ENCODE results near the gene CNTRL.
A peak's percentile ranks its signal among the peaks of the same experiment; 100 is the strongest.
"Not testable (repeated sequence)": the region's sequence is repeated elsewhere in the genome, so short reads cannot be mapped to it uniquely, and the experiment has no call there.

Gene CNTRL, protein sequence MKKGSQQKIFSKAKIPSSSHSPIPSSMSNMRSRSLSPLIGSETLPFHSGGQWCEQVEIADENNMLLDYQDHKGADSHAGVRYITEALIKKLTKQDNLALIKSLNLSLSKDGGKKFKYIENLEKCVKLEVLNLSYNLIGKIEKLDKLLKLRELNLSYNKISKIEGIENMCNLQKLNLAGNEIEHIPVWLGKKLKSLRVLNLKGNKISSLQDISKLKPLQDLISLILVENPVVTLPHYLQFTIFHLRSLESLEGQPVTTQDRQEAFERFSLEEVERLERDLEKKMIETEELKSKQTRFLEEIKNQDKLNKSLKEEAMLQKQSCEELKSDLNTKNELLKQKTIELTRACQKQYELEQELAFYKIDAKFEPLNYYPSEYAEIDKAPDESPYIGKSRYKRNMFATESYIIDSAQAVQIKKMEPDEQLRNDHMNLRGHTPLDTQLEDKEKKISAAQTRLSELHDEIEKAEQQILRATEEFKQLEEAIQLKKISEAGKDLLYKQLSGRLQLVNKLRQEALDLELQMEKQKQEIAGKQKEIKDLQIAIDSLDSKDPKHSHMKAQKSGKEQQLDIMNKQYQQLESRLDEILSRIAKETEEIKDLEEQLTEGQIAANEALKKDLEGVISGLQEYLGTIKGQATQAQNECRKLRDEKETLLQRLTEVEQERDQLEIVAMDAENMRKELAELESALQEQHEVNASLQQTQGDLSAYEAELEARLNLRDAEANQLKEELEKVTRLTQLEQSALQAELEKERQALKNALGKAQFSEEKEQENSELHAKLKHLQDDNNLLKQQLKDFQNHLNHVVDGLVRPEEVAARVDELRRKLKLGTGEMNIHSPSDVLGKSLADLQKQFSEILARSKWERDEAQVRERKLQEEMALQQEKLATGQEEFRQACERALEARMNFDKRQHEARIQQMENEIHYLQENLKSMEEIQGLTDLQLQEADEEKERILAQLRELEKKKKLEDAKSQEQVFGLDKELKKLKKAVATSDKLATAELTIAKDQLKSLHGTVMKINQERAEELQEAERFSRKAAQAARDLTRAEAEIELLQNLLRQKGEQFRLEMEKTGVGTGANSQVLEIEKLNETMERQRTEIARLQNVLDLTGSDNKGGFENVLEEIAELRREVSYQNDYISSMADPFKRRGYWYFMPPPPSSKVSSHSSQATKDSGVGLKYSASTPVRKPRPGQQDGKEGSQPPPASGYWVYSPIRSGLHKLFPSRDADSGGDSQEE (N-terminal part only)

DNA sequence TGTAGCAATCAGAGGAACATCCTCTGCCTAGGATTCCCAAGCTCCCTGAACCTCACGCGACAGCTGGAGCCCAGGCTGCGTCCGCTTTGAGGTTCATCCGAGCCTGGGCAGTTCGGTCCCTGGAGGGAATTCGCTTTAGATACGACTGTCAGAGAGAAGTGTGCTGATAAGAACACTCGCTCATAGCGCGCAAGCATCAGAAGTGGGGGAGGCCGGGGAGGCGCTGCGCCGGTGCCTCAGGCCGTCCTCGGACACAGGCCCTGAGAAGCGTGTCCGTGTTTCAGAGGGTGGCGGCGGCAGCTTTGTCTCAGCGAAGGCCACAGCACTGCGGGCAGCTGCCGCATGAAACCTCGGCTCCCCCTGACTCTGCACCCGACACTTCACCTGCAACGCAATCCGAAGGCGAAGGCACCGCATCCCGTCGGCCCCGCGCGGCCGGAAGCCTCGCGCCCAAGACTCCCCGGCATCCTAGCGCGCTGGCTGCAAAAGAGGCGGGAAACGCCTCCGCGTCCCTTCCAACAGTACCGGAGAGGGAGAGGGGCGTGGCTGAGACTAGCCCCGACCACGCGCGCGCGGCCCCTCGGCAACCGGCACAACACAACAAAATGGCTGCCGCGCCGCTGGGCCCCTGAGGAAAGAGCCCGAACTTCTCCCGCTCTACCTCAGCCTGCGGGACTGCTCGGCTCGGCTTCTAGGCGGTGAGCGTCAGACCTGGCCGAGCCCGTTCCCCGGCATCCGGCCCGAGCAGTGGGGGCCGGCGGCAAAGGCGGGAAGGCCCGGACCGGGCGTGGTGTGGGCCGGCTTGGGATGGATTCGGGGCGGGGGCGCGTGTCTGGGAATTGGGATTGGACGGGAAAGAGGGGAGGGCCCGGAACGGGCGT lies at the start of gene CNTRL:
Gene CNTRL (plus strand): TSS at position 586 of the 881 bp plus-strand sequence. CDS start 13,372 bp downstream, outside the sequence.
- DNase-seq: peak; percentile 89

DNA sequence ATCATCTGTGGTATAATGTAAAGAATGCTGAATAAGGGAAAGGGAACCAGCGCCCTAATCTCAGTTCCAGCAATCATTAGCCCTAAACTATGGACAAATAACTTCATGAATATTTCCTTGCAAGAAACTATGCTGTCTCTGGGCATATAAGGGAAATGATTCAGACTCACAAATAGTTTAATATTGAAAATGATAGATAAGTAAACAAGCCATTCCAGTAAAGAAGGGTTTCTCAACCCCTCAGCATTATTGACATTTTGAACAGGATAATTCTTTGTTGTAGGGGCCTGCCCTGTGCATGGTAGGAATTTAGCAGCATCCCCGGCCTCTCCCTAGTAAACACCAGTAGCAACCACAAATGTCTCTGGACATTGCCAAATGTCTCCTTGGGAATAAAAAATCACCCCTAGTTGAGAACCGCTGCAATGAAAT lies 48.5 kb upstream of the CNTRL start:
- peak; percentile 12 for DNase-seq

DNA sequence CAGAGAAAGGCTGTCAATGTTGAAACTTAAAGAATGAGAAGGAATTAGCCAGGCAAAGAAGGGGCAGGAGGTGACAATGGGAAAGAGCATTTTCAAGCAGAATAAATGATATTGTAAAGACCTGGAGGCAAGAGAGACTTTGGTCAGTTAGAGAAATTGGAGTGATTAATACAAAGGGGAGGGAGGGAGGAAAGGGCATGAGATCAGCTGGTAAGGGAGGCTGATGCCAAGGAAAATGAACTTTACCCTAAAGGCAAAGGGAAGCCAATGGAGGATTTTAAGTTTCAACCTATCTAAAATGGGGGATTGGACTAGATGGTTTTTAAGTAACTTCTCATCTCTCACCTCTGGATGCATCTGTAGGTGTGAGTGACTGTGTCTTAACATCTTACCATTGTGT lies 48.0 kb upstream of the CNTRL start:
- no peak for DNase-seq

DNA sequence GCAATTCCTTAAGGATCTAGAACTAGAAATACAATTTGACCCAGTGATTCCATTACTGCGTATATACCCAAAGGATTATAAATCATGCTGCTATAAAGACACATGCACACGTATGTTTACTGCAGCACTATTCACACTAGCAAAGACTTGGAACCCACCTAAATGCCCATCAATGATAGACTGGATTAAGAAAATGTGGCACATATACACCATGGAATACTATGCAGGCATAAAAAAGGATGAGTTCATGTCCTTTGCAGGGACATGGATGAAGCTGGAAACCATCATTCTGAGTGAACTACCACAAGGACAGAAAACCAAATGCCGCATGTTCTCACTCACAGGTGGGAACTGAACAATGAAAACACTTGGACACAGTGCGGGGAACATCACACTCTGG lies 46.5 kb upstream of the CNTRL start:
- not testable (repeated sequence) for DNase-seq

DNA sequence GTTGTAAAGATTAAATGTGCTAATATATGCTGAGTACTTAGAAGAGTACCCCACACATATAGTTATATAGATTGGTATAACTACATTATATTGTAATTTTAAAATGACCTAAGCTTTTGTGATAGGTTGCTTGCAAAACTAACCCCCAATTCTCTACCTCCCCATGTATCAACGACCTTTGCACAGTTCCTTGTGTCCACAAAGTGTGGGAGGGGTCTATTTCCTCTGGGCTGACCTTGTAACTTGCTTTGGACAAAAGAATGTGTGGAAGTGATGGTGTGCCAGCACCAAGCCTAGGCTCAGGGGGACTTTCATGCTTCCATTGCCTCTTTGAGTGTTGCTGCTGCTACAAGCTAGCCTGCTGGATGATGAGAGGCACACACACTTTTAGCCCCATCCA lies 45.3 kb upstream of the CNTRL start:
- DNase-seq: no peak

DNA sequence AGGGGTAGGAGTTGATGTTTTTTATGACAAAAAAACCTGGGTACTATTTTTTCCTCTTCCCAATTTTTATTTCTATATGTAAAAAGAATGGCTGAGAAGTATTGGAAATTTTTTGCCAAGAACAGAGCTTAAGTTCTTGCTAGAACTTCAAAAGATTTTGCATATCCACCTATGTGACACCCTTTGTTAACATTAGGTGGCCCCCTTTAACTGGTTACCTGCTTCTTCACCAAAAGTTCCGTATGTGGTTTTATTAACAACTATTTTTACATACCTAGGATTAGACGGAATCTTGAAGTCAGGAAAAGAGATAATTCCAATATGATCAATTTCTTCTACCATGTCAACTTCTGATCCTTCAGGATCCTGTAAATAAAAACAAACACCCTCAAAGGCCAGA lies 40.2 kb upstream of the CNTRL start:
- DNase-seq: no peak

DNA sequence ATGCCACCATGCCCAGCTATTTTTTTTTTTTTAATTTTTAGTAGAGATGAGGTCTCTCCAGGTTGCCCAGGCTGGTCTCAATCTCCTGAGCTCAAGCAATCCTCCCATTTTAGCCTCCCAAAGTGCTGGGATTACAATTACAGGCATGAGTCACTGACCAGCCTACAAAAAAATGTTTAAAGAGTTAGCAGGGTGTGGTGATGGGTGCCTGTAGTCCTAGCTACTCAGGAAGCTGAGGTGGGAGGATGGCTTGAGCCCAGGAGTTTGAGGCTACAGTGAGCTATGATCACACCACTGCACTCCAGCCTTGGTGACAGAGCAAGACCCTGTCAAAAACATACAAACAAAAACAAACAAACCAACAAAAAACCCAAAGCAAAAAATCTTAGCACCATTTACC lies 39.0 kb upstream of the CNTRL start:
- DNase-seq: not testable (repeated sequence)

DNA sequence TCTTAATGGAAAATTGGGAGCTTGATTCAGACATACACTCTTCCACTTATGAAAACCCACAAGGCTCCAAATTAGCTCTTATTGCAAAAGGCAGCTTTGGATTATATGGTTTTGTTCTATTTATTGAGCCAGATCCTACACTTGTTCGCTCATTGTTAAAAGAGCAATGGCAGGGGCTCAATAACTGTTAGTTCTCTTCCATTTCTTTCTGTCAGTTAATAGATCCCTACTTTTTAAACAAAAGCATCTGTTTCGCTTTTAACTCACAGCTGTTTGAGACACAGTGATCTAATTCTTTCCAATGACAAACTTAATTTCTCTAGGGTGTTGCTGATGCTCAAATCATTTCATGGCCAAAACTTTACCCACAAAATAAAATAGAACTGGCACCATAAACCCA lies 36.4 kb upstream of the CNTRL start:
- no peak for DNase-seq

DNA sequence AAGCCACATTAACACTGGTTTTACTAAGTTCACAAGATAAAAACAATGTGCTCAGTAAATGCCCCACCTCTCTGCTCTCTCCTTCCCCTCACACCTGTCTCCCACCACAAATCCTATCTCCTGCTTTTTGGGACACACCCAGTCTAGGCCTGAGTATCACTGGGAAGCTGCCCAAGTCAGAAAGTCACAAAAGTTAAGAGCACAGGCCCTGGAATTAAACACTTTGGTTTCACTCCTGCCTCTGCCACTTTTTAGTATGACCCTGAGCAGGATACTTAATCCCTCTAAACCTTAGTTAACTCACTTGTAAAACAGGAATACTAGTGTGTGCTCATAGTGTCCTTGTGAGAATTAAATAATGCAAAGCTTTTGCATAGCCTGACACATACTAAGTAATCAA lies 36.0 kb upstream of the CNTRL start:
- DNase-seq: no peak

DNA sequence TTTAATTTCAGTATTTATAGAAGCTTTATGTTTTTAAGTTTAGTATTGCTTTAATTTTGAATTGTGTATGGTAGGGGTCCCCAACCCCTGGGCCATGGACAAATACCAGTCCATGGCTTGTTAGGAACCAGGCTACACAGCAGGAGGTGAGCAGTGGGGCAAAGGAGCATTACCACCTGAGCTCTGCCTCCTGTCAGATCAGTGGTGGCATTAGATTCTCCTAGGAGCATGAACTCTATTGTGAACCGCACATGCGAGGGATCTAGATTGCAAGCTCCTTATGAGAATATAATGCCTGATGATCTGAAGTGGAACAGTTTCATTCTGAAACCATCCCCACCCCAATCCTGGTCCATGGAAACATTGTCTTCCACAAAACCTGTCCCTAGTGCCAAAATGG lies 26.6 kb upstream of the CNTRL start:
- DNase-seq: no peak

DNA sequence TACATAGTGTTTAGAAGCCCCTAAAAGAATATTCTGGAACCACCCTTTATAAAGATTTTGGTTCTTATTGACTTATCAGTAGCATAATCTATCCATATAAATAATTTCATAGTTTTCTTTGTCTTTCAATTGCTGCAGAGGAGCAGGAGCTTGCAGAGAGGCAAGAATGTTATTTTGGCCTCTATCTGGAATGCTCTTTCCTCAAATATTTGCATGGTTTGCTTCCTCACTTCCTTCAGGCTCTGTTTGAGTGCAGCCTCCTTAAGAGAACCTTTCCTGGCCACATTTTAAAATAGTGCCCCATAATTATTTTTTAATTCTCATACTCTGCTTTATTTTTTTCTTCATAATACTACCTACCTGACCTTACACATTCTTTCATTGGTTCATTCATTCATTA lies 26.1 kb upstream of the CNTRL start:
- peak; percentile 12 for DNase-seq

DNA sequence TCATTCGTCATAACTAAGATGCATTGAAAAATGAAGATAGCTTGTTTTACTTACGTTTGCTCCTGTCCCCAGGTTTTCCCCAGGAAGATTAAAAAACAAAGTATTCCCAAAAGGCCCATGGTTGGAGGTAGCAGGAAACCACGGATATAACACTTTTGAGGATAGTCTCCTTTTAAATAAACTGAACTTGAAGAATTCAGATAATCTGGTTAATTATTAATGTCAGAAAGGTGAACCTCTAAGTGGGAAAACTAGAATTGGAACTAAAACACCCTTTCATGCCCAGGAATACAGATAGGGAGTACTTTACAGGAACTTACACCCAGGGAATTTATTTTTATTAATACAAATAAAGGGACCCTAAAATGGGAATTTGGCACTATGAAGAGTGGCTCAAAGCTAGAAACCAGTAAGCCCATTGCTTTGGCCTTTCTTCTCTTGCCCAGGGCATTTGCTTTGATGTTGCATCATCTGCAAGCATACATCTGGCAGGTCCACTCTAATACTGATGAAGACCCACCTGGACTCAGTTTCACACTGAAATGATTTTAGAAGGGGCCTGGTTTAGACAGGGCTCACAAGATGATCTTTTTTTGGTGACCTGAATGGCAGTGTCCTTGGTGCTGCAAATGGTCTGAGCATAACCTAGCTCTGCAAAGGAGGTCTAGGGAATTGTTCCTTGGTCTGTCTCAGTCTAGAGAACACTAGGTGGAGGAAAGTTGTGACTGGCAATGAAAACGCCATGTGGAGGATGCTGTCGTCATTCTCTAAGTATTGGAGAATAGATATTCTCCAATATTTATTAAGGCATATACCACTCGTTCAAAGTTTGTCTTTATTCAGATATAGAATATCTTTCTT lies 24.4 kb upstream of the CNTRL start, which contains the start of gene C5:
Gene C5 (minus strand): TSS at position 148 of the 861 bp plus-strand sequence. CDS start 29 bp downstream, at position 119.
- DNase-seq: no peak

DNA sequence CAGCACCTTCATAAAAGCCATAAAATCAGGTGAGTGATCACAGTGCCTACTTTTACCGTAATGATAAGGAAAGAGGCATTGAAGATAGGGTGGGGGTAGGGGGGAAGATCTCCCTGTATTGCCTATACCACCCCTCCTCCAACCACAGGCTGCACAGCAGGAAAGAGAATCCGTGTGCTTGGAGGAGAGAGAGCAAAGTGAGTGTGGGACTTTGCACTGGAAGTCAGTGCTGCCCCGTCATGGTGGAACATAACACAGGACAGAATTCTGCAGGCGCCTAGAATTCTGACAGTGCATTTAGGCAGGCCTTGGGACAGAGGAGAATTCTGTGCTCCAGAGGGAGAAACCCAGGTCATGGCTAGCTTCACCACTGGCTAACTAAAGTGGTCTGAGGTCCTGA lies 21.2 kb upstream of the CNTRL start:
- no peak for DNase-seq

DNA sequence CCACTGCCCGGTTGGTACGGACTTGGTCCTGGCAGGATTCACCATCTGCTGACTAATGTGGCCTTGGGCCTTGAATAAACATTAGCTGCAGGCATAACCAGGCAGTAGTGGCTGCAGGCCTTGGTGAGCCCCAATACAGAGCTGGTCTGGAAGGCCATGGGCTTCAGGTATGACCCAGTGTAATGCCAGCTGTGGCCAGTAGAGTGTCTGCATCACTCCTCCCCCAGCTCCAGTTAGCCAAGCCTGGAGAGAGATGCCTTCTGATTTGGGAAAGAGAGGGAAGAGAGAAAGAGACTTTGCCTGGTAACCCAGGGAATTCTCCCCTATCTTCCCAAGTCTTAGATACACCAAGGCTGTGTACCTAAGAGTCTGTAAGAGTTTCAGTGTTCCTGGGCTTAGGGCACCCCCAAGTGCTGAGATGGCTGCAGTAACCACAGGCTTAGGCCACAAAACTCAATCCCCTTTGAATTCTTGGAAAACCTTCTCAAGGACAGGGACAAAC lies 19.1 kb upstream of the CNTRL start:
- no peak for DNase-seq

DNA sequence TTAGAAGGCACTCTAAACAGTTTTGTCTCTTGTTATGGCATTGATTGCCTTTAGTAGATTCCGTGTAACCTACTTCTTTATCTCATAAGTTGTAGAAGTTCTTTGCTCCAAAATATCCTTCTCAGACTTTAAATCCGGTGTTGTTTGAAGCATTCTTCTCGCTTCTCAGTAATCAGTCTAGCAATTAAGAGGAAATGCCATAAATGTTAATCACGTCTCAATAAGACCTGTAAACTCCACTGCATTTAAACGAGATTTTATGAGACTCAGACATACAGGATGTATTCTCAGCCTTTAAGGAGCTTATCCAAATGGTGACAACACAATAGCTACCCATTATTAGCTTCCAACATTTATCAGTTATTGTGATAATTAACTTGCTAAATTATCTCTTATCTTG lies 16.9 kb upstream of the CNTRL start:
- no peak for DNase-seq

DNA sequence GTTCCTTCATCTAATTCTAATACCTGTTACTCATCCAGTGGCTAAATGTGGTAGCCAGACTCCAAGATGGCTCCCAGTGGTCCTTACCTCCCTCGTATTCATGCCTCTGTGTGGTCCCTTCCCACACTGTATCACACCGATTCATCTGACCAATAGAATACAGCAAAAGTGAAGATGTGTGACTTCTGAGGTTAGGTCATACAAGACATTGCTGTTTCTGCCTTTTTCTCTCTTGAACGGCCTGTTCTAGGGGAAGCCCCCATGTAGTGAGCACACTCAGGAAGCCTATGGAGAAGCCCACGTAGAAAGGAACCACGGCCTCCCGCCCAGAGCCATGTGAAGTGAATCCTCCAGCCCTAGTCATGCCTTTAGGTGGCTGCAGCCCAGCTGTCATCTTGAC lies 15.2 kb upstream of the CNTRL start:
- no peak for DNase-seq

DNA sequence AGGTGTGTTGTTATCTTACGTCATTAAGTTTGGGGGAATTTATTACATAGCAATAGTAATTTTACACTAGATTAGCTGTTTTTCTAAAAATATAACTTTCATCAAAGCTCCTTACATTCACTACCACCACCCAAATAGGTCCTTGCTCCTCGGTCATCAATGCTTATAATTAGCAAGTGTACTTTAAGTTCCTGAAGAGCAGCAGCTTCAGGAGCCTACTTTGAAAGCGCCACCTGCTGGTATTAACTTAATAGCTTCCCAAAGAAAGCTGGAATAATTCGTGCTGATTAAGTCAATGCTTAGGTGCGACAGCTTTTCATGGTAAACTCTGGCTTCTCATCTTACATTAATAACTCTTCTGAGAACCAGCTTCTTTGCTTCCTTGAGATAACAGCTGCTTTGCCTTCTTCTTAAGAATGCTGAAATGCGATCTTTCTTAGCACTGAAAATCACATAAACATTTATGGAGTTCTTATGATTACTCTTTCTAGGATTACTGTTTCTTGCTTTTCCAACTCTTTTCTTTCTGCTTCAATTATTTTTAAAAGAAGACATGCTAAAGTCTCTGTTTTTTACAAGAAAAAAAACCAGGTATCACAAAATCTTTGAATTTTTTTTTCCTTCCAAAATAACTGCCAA lies 14.6 kb upstream of the CNTRL start:
- peak; percentile 65 for DNase-seq

DNA sequence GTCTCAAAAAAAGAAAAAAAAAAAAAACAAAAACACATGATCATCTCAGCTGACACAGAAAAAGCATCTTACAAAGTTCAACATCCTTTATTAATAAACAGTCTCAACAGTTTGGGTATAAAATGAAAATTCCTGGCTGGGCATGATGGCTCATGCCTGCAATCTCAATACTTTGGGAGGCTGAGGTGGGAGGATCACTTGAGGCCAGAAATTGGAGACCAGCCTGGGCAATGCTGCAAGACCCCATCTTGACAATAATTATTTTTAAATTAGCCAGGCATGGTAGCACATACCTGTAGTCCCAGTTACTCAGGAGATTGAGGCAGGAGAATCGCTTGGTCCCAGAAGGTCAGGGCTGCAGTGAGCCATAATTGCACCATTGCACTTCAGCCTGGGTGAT lies 7.9 kb upstream of the CNTRL start:
- DNase-seq: no peak

DNA sequence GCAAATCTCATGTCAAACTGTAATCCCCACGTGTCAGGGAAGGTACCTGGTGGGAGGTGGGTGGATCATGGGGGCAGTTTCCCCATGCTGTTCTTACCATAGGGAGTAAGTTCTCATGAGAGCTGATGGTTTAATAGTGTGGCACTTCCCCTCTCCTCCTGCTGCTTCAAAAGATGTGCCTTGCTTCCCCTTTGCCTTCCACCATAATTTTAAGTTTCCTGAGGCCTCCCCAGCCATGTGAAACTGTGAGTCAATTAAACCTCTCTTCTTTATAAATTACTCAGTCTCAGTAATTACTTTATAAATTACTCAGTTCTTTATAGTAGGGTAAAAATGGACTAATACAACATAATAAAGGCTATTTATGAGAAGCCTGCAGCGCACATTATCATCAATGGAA lies 7.1 kb upstream of the CNTRL start:
- no peak for DNase-seq

DNA sequence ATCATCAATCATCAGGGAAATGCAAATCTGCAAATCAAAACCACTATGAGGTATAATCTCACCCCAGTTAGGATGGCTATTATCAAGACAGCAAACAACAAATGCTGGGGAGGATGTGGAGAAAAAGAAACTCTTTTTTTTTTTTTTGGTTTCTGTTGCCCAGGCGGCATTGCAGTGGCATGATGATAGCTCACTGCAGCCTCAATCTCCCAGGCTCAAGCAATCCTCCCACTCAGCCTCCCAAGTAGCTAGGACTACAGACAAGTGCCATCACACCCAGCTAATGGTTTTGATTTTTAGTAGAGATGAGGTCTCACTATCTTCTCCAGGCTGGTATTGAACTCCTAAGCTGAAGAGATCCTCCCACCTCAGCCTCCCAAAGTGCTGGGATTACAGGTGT lies 5.4 kb upstream of the CNTRL start:
- DNase-seq: no peak
